Hematopoietic multipotent progenitor cell treated with erythropoietin and hydrocortisone succinate and interleukin-3 and kit ligand, for 8 days (in vitro differentiated cells): ENCODE results near the gene RRP1.

Source experiments
- DNase-seq: peaks from one replicate; pipeline ENCODE4 v3.0.0-alpha.2; 2015

RRP1 gene

GRCh38 chr21:43846430-43846829 is 57.1 kb downstream of the RRP1 start:
- no peak for DNase-seq

- no peak for DNase-seq
These were observed 57.9 kb downstream of the RRP1 start for GRCh38 chr21:43847301-43847700.

GRCh38 chr21:43848771-43849170 is 59.4 kb downstream of the RRP1 start:
- DNase-seq: no peak

GRCh38 chr21:43849532-43850299 is 60.3 kb downstream of the RRP1 start:
- DNase-seq: peak; percentile 64

- DNase-seq: no peak
These were observed 61.4 kb downstream of the RRP1 start for GRCh38 chr21:43850728-43851295.

GRCh38 chr21:43851593-43851992 is 62.2 kb downstream of the RRP1 start:
- DNase-seq: no peak

- DNase-seq: peak; percentile 47
These were observed 64.7 kb downstream of the RRP1 start for GRCh38 chr21:43853851-43854772.
